SU-DHL-6 (cell line): ENCODE data around the gene IQCE.

Experiments
- EZH2phosphoT487 ChIP-seq: fragments of 200-600 bp; sonication (generic), shearing (Covaris generic); conservative IDR thresholded peaks from 2 replicates; pipeline ENCODE4 v1.6.1; 2018; ENCODE audit warnings: mild to moderate bottlenecking, antibody characterized with exemption, low read length, moderate library complexity, mixed read lengths
- TF ChIP-seq, protein P1 (sequence below): fragments of 200-600 bp; sonication (generic); IDR thresholded peaks from one replicate; pipeline ENCODE4 v1.5.1; 2017; ENCODE audit warnings: antibody characterized with exemption, mild to moderate bottlenecking, low read length, moderate library complexity; ENCODE audit not compliant: insufficient read depth, poor library complexity, severe bottlenecking

DNA sequence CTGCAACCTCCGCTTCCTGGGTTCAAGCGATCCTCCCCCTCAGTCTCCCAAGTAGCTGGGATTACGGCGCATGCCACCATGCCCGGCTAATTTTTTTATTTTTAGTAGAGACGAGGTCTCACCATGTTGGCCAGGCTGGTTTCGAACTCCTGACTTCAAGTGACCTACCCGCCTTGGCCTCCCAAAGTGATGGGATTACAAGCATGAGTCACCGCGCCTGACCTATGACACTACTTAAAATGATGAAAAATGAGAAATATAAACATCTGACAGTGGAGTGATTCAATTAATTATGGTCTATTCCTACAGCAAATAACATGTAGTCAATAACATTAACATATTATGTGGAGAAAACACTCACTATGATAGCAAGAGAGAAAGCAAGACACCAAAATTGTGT, 5.7 kb upstream of the IQCE start:
- TF ChIP-seq, protein P1, sequence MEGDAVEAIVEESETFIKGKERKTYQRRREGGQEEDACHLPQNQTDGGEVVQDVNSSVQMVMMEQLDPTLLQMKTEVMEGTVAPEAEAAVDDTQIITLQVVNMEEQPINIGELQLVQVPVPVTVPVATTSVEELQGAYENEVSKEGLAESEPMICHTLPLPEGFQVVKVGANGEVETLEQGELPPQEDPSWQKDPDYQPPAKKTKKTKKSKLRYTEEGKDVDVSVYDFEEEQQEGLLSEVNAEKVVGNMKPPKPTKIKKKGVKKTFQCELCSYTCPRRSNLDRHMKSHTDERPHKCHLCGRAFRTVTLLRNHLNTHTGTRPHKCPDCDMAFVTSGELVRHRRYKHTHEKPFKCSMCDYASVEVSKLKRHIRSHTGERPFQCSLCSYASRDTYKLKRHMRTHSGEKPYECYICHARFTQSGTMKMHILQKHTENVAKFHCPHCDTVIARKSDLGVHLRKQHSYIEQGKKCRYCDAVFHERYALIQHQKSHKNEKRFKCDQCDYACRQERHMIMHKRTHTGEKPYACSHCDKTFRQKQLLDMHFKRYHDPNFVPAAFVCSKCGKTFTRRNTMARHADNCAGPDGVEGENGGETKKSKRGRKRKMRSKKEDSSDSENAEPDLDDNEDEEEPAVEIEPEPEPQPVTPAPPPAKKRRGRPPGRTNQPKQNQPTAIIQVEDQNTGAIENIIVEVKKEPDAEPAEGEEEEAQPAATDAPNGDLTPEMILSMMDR: no peak
- TF ChIP-seq EZH2phosphoT487: no peak
